Natural killer cell (primary cell): Measurements from ENCODE around the gene AKIP1. TPM values are rescaled to one million over a fixed set of nuclear protein-coding genes. Genes with fewer than 3 reads are reported as not detected.

Experiments
- ATAC-seq, 3 donors: fragments of 150-1000 bp in 2 of 3; fragments of 200-7000 bp in 1 of 3; cut with Tn5 transposase; 1 replicate in 1 of 3; 2 replicates in 2 of 3; pipeline ENCODE4 v1.10.0; 2021; ENCODE audit warnings: mild to moderate bottlenecking in 2 of 3, moderate library complexity in 2 of 3
- DNase-seq, 2 donors: peaks; one replicate each; pipeline versions ENCODE4 v3.0.0 to v3.0.0-alpha.2; 2013 to 2021; ENCODE audit warnings: mixed read lengths in 1 of 2
- H3K27ac ChIP-seq: one replicate; pipeline ENCODE4 v1.5.1; 2013; ENCODE audit warnings: mild to moderate bottlenecking, low read length
- H3K27me3 ChIP-seq: one replicate; pipeline ENCODE4 v1.6.1; 2013; ENCODE audit warnings: low read length; ENCODE audit not compliant: control insufficient read depth, insufficient read depth
- H3K36me3 ChIP-seq: one replicate; pipeline ENCODE4 v1.6.1; 2013; ENCODE audit warnings: low read length; ENCODE audit not compliant: control insufficient read depth, insufficient read depth
- H3K4me1 ChIP-seq: one replicate; pipeline ENCODE4 v1.6.1; 2013; ENCODE audit warnings: low read length; ENCODE audit not compliant: control insufficient read depth, insufficient read depth
- H3K4me3 ChIP-seq: one replicate; pipeline ENCODE4 v1.5.1; 2013; ENCODE audit warnings: low read length
- H3K9me3 ChIP-seq: one replicate; pipeline ENCODE4 v1.6.1; 2013; ENCODE audit warnings: low read length; ENCODE audit not compliant: control insufficient read depth, insufficient read depth
- H3K27ac Mint-ChIP-seq, 2 donors: one replicate each; pipeline ENCODE4 v1.8.0; 2022; ENCODE audit warnings: mild to moderate bottlenecking in 2 of 2, mixed read lengths in 2 of 2, moderate library complexity in 1 of 2
- H3K27me3 Mint-ChIP-seq, 2 donors: one replicate each; pipeline ENCODE4 v1.8.0; 2022; ENCODE audit warnings: low read depth in 2 of 2, mixed read lengths in 2 of 2
- H3K36me3 Mint-ChIP-seq: one replicate; pipeline ENCODE4 v1.8.0; 2022; ENCODE audit warnings: mixed read lengths
- H3K4me1 Mint-ChIP-seq, 2 donors: one replicate each; pipeline ENCODE4 v1.8.0; 2022; ENCODE audit warnings: mixed read lengths in 2 of 2
- H3K4me3 Mint-ChIP-seq: one replicate; pipeline ENCODE4 v1.8.0; 2022; ENCODE audit warnings: mild to moderate bottlenecking, moderate library complexity, mixed read lengths
- H3K9me3 Mint-ChIP-seq, 2 donors: one replicate each; pipeline ENCODE4 v1.8.0; 2022; ENCODE audit warnings: mixed read lengths in 2 of 2
- WGBS: methylation state at CpG from one replicate; pipeline ENCODE4 v1.1.7; 2013; ENCODE audit warnings: missing lambda C conversion rate; ENCODE audit not compliant: insufficient coverage; 5-methylcytosine and 5-hydroxymethylcytosine counted together
- intact Hi-C: fragments of 100-400 bp; cut with micrococcal nuclease; formaldehyde crosslinking; loops from one replicate; pipeline ENCODE4 v1.14.2; 2022
- total RNA-seq, 4 donors: library from RNA; stranded (reverse); fragments of 120-200 nt in 1 of 4; gene quantifications; one replicate each; pipeline versions ENCODE4 v1.2.3 to v1.2.4, GENCODE V29; 2013 to 2022
- TF ChIP-seq, protein P1 (sequence below): fragments of 200-600 bp; IDR thresholded peaks from one replicate; pipeline ENCODE4 v1.8.0; 2022; ENCODE audit warnings: antibody characterized with exemption

Gene AKIP1
- total RNA-seq, 3 donors from 2014 or later (not counting 1 experiment from before 2014, with no cell fraction given) = 4.0 to 7.0 (median 4.0) TPM

DNA sequence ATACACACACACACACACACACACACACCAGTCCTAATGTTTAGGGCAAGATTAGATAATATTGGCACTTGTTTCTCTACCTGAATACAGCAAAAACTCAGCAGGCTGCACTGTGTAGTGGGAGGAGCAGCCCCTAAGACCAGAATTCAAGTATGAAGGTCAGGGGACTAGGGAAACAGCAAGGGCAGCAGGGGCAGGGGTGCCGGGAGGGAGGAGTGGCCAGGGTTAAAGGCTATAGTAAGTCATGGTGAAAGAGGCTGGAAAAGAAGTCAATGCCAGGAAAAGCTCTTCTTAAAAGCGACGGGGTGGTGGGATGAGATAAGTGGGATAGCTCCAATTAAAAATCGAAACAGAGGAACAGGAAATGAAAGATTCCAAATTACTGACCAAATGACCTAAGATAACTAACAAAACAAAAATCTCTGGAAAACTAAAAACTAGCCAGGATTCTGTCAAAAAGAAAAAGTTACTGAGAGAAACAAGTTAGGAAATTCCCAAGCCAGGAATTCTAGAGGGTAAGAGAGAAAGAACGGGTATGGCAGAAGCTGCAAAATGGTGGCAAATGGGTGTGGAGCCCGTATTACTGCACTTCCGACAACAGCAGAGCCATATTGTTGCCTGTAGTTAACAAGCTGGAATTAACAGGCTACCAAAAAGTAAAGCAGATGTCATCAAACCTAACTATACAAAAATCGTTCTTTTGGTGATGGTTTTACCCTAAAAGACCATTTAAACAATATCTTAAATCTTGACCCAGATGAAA, 30.5 kb downstream of the AKIP1 start:
- H3K27me3 Mint-ChIP-seq = peaks cover 13 to 26% of the 10 kb centered on the region in 2 donors
- intact Hi-C loops = no loop called here

DNA sequence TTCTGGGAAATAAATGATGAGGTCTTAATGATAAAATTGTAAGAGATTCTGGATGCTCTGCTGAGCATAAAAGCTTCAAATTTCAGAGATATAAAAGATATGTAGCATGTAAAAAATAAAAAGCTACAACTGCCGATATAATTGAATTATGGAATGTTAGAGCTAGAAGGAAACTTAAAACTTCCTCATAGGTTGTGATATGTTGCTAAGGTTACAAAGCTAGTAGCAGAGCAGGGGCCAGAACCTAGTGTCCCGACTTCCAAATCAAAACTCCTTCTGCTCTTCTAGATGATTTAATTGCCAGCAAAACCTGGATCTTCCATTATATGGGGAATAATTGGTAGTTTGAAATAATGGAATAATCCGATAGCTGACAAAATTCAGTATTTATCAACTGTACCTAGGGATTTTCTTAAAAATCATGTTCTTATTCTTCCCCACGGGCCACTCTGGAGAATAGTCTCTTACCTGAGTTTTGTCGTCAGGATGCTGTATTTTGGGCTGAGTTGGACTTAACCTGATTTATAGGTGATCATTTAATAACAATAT, 31.6 kb downstream of the AKIP1 start, which contains the start of gene ASCL3:
ASCL3 (minus strand) TSS at position 499 of the 549 bp plus-strand sequence. CDS start 4,855 bp downstream, outside the sequence.
- no peaks in the 10 kb centered on the region for H3K27me3 ChIP-seq
- Mint-ChIP-seq H3K27me3 (peaks cover 10 to 25% of the 10 kb centered on the region in 2 donors), H3K4me1 (no peaks in the 10 kb centered on the region), H3K4me3 (no peak within 1 kb of the TSS), H3K9me3 (no peaks in the 10 kb centered on the region), H3K36me3 (peaks cover 7% of the 10 kb centered on the region), H3K27ac (no peak within 1 kb of the TSS)
- peaks cover 4% of the 10 kb centered on the region for H3K36me3 ChIP-seq
- H3K27ac ChIP-seq = no peak within 1 kb of the TSS
- H3K4me3 ChIP-seq = no peak within 1 kb of the TSS
- WGBS = 75% methylated on average over 1 of the region's 5 CpGs
- no peak for ATAC-seq
- no peaks in the 10 kb centered on the region for H3K4me1 ChIP-seq
- intact Hi-C loops = no loop called here
- no peak for DNase-seq
- H3K9me3 ChIP-seq = no peaks in the 10 kb centered on the region
- TF ChIP-seq, protein P1, sequence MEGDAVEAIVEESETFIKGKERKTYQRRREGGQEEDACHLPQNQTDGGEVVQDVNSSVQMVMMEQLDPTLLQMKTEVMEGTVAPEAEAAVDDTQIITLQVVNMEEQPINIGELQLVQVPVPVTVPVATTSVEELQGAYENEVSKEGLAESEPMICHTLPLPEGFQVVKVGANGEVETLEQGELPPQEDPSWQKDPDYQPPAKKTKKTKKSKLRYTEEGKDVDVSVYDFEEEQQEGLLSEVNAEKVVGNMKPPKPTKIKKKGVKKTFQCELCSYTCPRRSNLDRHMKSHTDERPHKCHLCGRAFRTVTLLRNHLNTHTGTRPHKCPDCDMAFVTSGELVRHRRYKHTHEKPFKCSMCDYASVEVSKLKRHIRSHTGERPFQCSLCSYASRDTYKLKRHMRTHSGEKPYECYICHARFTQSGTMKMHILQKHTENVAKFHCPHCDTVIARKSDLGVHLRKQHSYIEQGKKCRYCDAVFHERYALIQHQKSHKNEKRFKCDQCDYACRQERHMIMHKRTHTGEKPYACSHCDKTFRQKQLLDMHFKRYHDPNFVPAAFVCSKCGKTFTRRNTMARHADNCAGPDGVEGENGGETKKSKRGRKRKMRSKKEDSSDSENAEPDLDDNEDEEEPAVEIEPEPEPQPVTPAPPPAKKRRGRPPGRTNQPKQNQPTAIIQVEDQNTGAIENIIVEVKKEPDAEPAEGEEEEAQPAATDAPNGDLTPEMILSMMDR = no peak

More for the DNA sequence above, 30.5 kb downstream of the AKIP1 start:
- Histone ChIP-seq H3K4me3 (no peak overlapping the region), H3K9me3 (no peaks in the 10 kb centered on the region), H3K27ac (no peak overlapping the region), H3K27me3 (no peaks in the 10 kb centered on the region), H3K36me3 (no peaks in the 10 kb centered on the region), H3K4me1 (no peaks in the 10 kb centered on the region)
- H3K27ac Mint-ChIP-seq = no peak overlapping the region
- TF ChIP-seq, protein P1 = no peak
- H3K9me3 Mint-ChIP-seq = no peaks in the 10 kb centered on the region
- no peaks in the 10 kb centered on the region for H3K36me3 Mint-ChIP-seq
- WGBS = 88% methylated on average over 7 of the region's 8 CpGs
- ATAC-seq (no peak), DNase-seq (no peak)
- no peaks in the 10 kb centered on the region for H3K4me1 Mint-ChIP-seq
- no peak overlapping the region for H3K4me3 Mint-ChIP-seq

DNA sequence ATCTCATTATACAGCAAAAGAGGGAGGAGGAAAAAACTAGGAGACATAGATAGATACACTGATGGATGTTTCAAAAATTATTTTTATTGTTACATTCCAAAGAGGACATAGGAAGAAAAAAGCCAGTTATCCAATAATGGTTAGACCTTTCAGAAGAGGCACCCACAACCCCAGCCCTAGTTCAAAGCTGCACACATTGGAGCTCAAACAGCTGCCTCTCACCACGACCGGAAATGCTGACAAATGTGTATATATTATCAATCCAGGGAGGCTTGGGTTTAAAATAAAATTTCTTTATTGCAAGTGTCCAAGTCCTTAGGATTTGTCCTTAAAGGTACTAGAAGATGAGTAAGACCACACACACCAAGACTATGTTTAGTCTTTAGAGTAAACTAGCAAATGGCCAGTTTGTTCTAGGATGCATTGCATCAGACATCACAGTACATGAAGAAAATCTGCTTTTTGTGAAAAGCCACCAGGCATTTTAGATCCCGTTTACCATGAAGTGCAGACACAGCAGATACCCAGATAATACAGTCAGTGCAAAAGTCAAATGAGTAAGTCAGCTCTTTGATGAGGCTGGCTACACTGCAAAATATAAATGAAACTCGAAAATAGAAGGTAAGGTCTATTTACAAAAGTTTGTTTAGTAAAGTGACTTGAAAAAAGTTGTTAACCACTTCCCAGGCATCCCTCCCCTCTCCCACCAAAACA, 36.4 kb downstream of the AKIP1 start:
- TF ChIP-seq, protein P1 = no peak
- H3K36me3 Mint-ChIP-seq = peaks cover 23% of the 10 kb centered on the region
- no peak overlapping the region for H3K4me3 Mint-ChIP-seq
- intact Hi-C loops = no loop called here
- no peaks in the 10 kb centered on the region for H3K9me3 Mint-ChIP-seq
- H3K4me1 Mint-ChIP-seq = no peaks in the 10 kb centered on the region
- H3K4me1 ChIP-seq = no peaks in the 10 kb centered on the region
- no peak overlapping the region for H3K4me3 ChIP-seq
- ATAC-seq (no peak), DNase-seq (no peak)
- no peak overlapping the region for H3K27ac Mint-ChIP-seq
- no peaks in the 10 kb centered on the region for H3K9me3 ChIP-seq
- 100% methylated on average over 3 of the region's 4 CpGs for WGBS
- H3K36me3 ChIP-seq = peaks cover 36% of the 10 kb centered on the region
- no peak overlapping the region for H3K27ac ChIP-seq
- H3K27me3 ChIP-seq = no peaks in the 10 kb centered on the region
- H3K27me3 Mint-ChIP-seq = peaks cover 0 to 6% of the 10 kb centered on the region in 2 donors
